MCF 10A (cell line): ENCODE results near the gene INTS15. TPM values are rescaled to one million over a fixed set of nuclear protein-coding genes. Genes with fewer than 3 reads are reported as not detected.

Source experiments
- BruUV-seq: library from RNA; stranded (reverse); fragments of 400-500 nt; replicated peaks from 2 replicates; lab custom pipeline; 2021; lab: Mats Ljungman, UMichigan
- CTCF ChIA-PET: fragments of 300-600 bp; sonication (Branson Sonifier 250); formaldehyde crosslinking; extraction: SDS; loops from one replicate; lab custom pipeline; 2021; ENCODE audit warnings: antibody characterized with exemption, inconsistent platforms; lab: Yijun Ruan, JAX
- POLR2A ChIA-PET: fragments of 300-600, 350-650 bp; sonication (Branson Sonifier 250); formaldehyde crosslinking; extraction: SDS; loops from one replicate; lab custom pipeline; 2020; ENCODE audit warnings: antibody characterized with exemption, inconsistent platforms; lab: Yijun Ruan, JAX
- DNase-seq: peaks from one replicate; pipeline ENCODE4 v3.0.0-alpha.2; 2018; ENCODE audit not compliant: unreplicated experiment
- H3K27ac Mint-ChIP-seq: one replicate; pipeline ENCODE4 v1.8.0; 2022; ENCODE audit warnings: mild to moderate bottlenecking, low read depth, mixed read lengths; ENCODE audit not compliant: unreplicated experiment
- H3K27me3 Mint-ChIP-seq: one replicate; pipeline ENCODE4 v1.8.0; 2022; ENCODE audit warnings: mixed read lengths; ENCODE audit not compliant: insufficient read depth, unreplicated experiment
- H3K36me3 Mint-ChIP-seq: one replicate; pipeline ENCODE4 v1.8.0; 2022; ENCODE audit warnings: mild to moderate bottlenecking, moderate library complexity, mixed read lengths; ENCODE audit not compliant: insufficient read depth, unreplicated experiment
- H3K4me1 Mint-ChIP-seq: one replicate; pipeline ENCODE4 v1.8.0; 2022; ENCODE audit warnings: mixed read lengths; ENCODE audit not compliant: insufficient read depth, unreplicated experiment
- H3K4me3 Mint-ChIP-seq: one replicate; pipeline ENCODE4 v1.8.0; 2022; ENCODE audit warnings: mild to moderate bottlenecking, moderate library complexity, mixed read lengths; ENCODE audit not compliant: unreplicated experiment
- H3K9me3 Mint-ChIP-seq: one replicate; pipeline ENCODE4 v1.8.0; 2022; ENCODE audit warnings: mixed read lengths; ENCODE audit not compliant: unreplicated experiment
- CTCF ChIP-seq: fragments of 200-600 bp; IDR thresholded peaks from one replicate; pipeline ENCODE4 v1.8.0; 2022; ENCODE audit warnings: antibody characterized with exemption, mild to moderate bottlenecking; ENCODE audit not compliant: unreplicated experiment
- intact Hi-C: fragments of 100-400 bp; cut with micrococcal nuclease; formaldehyde crosslinking; loops from 2 replicates; pipeline ENCODE4 v1.14.1; 2022
- total RNA-seq: library from RNA; stranded (reverse); gene quantifications from 2 replicates; pipeline ENCODE4 v1.2.3, GENCODE V29; 2022

Gene INTS15
- total RNA-seq, 1 experiment from 2014 or later, result 26.5 TPM

DNA sequence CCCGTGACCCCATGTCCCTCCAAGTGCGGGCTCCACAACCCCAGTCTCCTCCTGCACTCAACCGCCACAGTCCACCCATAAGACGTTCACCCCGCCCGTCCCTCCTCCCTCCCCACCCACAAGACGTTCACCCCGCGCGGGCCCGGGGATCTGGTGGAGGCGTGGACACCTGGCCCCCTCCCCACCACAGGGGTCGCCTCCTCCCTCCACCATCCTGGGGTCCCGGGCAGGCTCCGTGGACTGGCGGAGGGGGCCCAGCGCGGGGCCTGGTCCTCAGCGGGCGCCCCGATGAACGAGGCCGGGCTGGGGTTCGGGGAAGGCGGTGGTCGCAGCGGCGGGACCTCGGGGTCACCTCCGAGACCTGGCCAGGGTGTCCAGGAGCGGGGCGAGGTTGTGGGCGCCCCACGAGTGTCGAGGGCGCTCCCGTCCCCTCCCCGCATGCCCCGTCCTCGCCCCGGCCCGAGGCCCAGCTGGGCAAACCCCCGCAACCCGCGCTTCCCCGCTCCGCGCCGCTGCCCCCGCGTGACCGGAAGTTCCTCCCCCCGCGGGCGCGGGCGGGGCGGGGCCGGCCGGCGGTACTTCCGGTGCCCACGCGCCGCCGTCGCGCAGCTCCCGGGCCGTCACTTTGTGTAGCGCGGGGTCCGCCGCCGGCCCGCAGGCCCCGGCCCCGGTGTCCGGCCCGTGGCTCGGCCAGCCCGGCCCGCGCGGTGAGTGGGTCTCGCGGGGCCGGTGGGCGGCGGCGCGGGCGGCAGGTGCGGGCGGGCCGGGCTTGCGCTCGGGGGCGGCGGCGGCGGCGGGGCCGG lies 47.1 kb downstream of the INTS15 start, which contains the start of gene ZNF316:
Gene ZNF316, plus strand, starts transcription at position 578 of the 803 bp plus-strand sequence. CDS start 5,092 bp downstream, outside the sequence.
- CTCF ChIA-PET, result no interaction called here
- peak within 1 kb of the TSS; percentile 73 for H3K4me3 Mint-ChIP-seq
- H3K27me3 Mint-ChIP-seq, result no peaks in the 10 kb centered on the region

DNA sequence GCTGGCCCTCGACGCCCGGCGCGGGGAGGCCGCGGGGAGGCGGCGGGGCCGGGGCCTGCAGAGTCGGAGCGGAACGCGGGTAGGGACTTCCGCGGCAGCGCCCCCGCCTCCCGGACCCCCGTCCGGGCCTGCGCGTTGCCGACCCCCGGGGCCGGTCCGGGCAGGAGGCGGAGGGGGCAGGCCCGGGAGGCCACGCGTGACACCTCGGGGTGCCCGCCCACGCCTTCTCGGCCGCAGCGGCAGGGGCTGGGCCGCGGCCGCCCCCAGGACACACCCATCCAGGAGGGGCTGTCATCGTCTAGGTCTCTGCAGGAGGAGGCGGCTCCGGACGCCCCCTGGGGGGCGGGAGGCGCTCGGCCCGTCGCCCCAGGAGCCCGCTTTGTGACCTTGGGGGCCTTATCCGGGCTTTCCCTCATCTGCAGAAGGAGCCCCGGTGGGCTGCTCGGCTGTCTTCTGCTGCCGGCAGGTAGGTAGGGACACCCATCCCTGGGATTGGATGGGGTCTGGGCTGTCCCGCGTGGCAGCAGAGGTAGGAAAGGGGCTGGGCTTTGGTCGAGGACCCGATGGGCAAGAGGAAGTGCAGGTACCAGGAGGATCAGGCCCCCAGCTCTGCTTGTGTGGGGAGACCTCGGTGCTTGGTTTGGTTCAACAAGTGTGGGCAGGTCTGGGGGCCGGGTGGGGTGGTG lies 47.9 kb downstream of the INTS15 start:
- POLR2A ChIA-PET, result interaction anchor here (1.1 kb wide), 1 partner anchor 47 kb away, joined by 5 read pairs; no protein-coding TSS in a partner anchor
- Mint-ChIP-seq H3K27me3 (no peaks in the 10 kb centered on the region), H3K4me1 (peaks cover 16% of the 10 kb centered on the region), H3K36me3 (peaks cover 15% of the 10 kb centered on the region), H3K9me3 (no peaks in the 10 kb centered on the region), H3K4me3 (peak overlapping the region; percentile 73), H3K27ac (peak overlapping the region; percentile 70)
- DNase-seq, result peak; percentile 21
- TF ChIP-seq CTCF, result no peak
- CTCF ChIA-PET, result no interaction called here
- no TSS peak for BruUV-seq
- intact Hi-C loops, result loop anchor here (2.0 kb wide), 1 partner anchor 47 kb away; the partner anchor contains the start of gene INTS15

More for the DNA sequence above, 47.1 kb downstream of the INTS15 start, which contains the start of gene ZNF316:
- peak within 1 kb of the TSS; percentile 70 for H3K27ac Mint-ChIP-seq
- intact Hi-C loops, result loop anchor here (2.0 kb wide), 1 partner anchor 46 kb away; the partner anchor contains the start of gene INTS15
- H3K9me3 Mint-ChIP-seq, result no peaks in the 10 kb centered on the region
- POLR2A ChIA-PET, result interaction anchor here (0.7 to 1.1 kb wide), 2 partner anchors 46 to 47 kb away, joined by 5 to 7 read pairs; partner anchors contain the start of gene INTS15
- TF ChIP-seq CTCF, result no peak
- peak; percentile 30 for DNase-seq
- no TSS peak for BruUV-seq
- peaks cover 8% of the 10 kb centered on the region for H3K36me3 Mint-ChIP-seq
- H3K4me1 Mint-ChIP-seq, result peaks cover 16% of the 10 kb centered on the region

GRCh38 chr7:6639032-6639431 lies 49.2 kb downstream of the INTS15 start:
- H3K27ac Mint-ChIP-seq, result peak overlapping the region; percentile 46
- TF ChIP-seq CTCF, result no peak
- H3K9me3 Mint-ChIP-seq, result no peaks in the 10 kb centered on the region
- no TSS peak for BruUV-seq
- intact Hi-C loops, result no loop called here
- H3K4me3 Mint-ChIP-seq, result peak overlapping the region; percentile 73
- peaks cover 16% of the 10 kb centered on the region for H3K4me1 Mint-ChIP-seq
- ChIA-PET CTCF (interaction anchor here (0.6 kb wide), 1 partner anchor 126 kb away, joined by 3 read pairs; no protein-coding TSS in a partner anchor), POLR2A (no interaction called here)
- no peak for DNase-seq
- no peaks in the 10 kb centered on the region for H3K27me3 Mint-ChIP-seq
- H3K36me3 Mint-ChIP-seq, result peaks cover 22% of the 10 kb centered on the region

- BruUV-seq, result no TSS peak
- H3K27ac Mint-ChIP-seq, result peak overlapping the region; percentile 46
- POLR2A ChIA-PET, result no interaction called here
Observed at GRCh38 chr7:6639627-6640026, 49.8 kb downstream of the INTS15 start.

More at GRCh38 chr7:6639627-6640026, 49.8 kb downstream of the INTS15 start:
- intact Hi-C loops, result no loop called here
- Mint-ChIP-seq H3K4me3 (no peak overlapping the region), H3K4me1 (peaks cover 16% of the 10 kb centered on the region), H3K27me3 (no peaks in the 10 kb centered on the region), H3K36me3 (peaks cover 28% of the 10 kb centered on the region), H3K9me3 (no peaks in the 10 kb centered on the region)
- DNase-seq, result no peak
- CTCF ChIA-PET, result interaction anchor here (0.6 kb wide), 1 partner anchor 126 kb away, joined by 3 read pairs; no protein-coding TSS in a partner anchor
- TF ChIP-seq CTCF, result no peak
